22Rv1 (cell line): ENCODE measurements around the gene PCYOX1L.

Experiments
- ZFX ChIP-seq: fragments of 450-650 bp; IDR thresholded peaks from 2 replicates; pipeline ENCODE4 v1.6.1; 2017; ENCODE audit warnings: antibody characterized with exemption, borderline replicate concordance
- TF ChIP-seq, protein P1 (sequence below): fragments of 450-650 bp; IDR thresholded peaks from 2 replicates; pipeline ENCODE4 v1.5.1; 2017; ENCODE audit warnings: mild to moderate bottlenecking

DNA sequence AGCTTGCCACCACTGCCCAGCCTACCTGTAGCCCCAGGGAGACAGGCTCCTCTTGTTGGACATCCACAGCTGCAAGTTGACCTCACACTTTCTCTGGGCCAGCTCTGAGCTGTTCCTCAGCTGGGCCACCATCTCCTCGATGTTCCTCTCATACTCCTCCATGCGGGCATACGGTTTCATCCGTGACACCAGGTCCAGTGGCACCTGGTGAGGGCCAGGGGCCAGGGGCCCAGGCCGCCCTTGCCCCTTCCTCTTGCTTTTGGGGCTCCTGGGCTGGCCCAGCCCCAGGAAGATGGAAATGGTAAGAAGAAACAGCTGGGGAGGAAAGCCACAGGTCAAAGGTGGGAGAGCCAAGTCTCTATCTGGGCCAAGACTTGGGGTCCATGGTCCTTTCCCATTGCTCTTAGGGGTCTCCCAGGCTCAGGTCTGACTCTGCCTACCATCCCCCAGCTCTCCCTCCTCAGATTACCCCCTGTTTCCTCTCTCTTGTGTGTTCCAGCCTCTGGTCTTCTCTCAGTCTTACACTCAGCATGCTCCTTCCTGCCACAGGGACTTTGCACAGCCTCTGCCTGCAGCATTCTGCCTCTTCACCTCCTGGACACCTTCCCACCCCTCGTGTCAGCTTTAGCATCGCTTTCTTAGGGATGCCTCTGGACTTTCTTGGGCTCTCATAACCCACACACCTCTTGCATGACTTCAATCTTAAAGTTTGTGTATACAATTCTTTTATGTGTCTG lies 19.0 kb downstream of the PCYOX1L start:
- TF ChIP-seq, protein P1, sequence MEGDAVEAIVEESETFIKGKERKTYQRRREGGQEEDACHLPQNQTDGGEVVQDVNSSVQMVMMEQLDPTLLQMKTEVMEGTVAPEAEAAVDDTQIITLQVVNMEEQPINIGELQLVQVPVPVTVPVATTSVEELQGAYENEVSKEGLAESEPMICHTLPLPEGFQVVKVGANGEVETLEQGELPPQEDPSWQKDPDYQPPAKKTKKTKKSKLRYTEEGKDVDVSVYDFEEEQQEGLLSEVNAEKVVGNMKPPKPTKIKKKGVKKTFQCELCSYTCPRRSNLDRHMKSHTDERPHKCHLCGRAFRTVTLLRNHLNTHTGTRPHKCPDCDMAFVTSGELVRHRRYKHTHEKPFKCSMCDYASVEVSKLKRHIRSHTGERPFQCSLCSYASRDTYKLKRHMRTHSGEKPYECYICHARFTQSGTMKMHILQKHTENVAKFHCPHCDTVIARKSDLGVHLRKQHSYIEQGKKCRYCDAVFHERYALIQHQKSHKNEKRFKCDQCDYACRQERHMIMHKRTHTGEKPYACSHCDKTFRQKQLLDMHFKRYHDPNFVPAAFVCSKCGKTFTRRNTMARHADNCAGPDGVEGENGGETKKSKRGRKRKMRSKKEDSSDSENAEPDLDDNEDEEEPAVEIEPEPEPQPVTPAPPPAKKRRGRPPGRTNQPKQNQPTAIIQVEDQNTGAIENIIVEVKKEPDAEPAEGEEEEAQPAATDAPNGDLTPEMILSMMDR = no peak
- no peak for TF ChIP-seq ZFX
